Mesendoderm (in vitro differentiated cells): ENCODE data around the gene UBE2R2.
"Not testable (repeated sequence)": the region's sequence is repeated elsewhere in the genome, so short reads cannot be mapped to it uniquely, and the experiment has no call there.

ENCODE experiments used
- DNase-seq: peaks from one replicate; pipeline ENCODE4 v3.0.0; 2013
- H2AK5ac ChIP-seq: 2 replicates; pipeline ENCODE4 v1.6.1; 2013; ENCODE audit warnings: low read length, inconsistent platforms
- H2BK120ac ChIP-seq: 2 replicates; pipeline ENCODE4 v1.6.1; 2013; ENCODE audit warnings: low read depth, mild to moderate bottlenecking, low read length, moderate library complexity, mixed read lengths
- H2BK15ac ChIP-seq: replicated peaks from 2 replicates; pipeline ENCODE4 v1.6.1; 2013; ENCODE audit warnings: low read depth, mild to moderate bottlenecking, moderate library complexity
- H2BK5ac ChIP-seq: 2 replicates; pipeline ENCODE4 v1.6.1; 2013; ENCODE audit warnings: low read length, inconsistent platforms
- H3K18ac ChIP-seq: 2 replicates; pipeline ENCODE4 v1.6.1; 2013; ENCODE audit warnings: mild to moderate bottlenecking, low read length, mixed read lengths
- H3K23ac ChIP-seq: one replicate; pipeline ENCODE4 v1.6.1; 2013; ENCODE audit warnings: low read length
- H3K27ac ChIP-seq: 2 replicates; pipeline ENCODE4 v1.5.1; 2013; ENCODE audit warnings: low read depth, mild to moderate bottlenecking, inconsistent platforms, low read length, moderate library complexity
- H3K27me3 ChIP-seq: 2 replicates; pipeline ENCODE4 v1.6.1; 2013; ENCODE audit warnings: low read length, control low read depth, mild to moderate bottlenecking, inconsistent platforms; ENCODE audit not compliant: insufficient read depth, poor library complexity
- H3K36me3 ChIP-seq: 2 replicates; pipeline ENCODE4 v1.6.1; 2013; ENCODE audit warnings: low read length, inconsistent platforms; ENCODE audit not compliant: control insufficient read depth, insufficient read depth
- H3K4ac ChIP-seq: one replicate; pipeline ENCODE4 v1.6.1; 2013; ENCODE audit warnings: low read depth, mild to moderate bottlenecking, low read length, moderate library complexity
- H3K4me1 ChIP-seq: 2 replicates; pipeline ENCODE4 v1.6.1; 2013; ENCODE audit warnings: low read depth, low read length, inconsistent platforms; ENCODE audit not compliant: control insufficient read depth
- H3K4me2 ChIP-seq: 2 replicates; pipeline ENCODE4 v1.6.1; 2013; ENCODE audit warnings: low read length
- H3K4me3 ChIP-seq: 2 replicates; pipeline ENCODE4 v1.5.1; 2013; ENCODE audit warnings: mild to moderate bottlenecking, low read length
- H3K56ac ChIP-seq: one replicate; pipeline ENCODE4 v1.6.1; 2013; ENCODE audit warnings: low read length
- H3K79me1 ChIP-seq: 2 replicates; pipeline ENCODE4 v1.6.1; 2013; ENCODE audit warnings: low read length, inconsistent platforms
- H3K79me2 ChIP-seq: 2 replicates; pipeline ENCODE4 v1.6.1; 2013; ENCODE audit warnings: mild to moderate bottlenecking, low read length; ENCODE audit not compliant: control insufficient read depth, insufficient read depth
- H3K9ac ChIP-seq: 2 replicates; pipeline ENCODE4 v1.6.1; 2013; ENCODE audit warnings: low read length, inconsistent platforms
- H4K5ac ChIP-seq: one replicate; pipeline ENCODE4 v1.6.1; 2013; ENCODE audit warnings: low read length
- H4K8ac ChIP-seq: one replicate; pipeline ENCODE4 v1.6.1; 2013; ENCODE audit warnings: low read depth, mild to moderate bottlenecking, control low read depth, low read length, moderate library complexity
- WGBS: extraction: QIAGEN DNeasy Blood & Tissue Kit; methylation state at CpG from one replicate; pipeline ENCODE4 v1.1.7; 2013; ENCODE audit warnings: low lambda C conversion rate, missing lambda C conversion rate; ENCODE audit not compliant: insufficient coverage; ENCODE audit errors: extremely low coverage; 5-methylcytosine and 5-hydroxymethylcytosine counted together

Gene UBE2R2

GRCh38 chr9:33869243-33869642, 52.3 kb downstream of the UBE2R2 start:
- not testable (repeated sequence) for H4K5ac ChIP-seq, H3K4ac ChIP-seq, H3K36me3 ChIP-seq, H3K56ac ChIP-seq, DNase-seq, H2BK120ac ChIP-seq, H3K9ac ChIP-seq, H3K4me2 ChIP-seq, H3K4me3 ChIP-seq, H3K27ac ChIP-seq, H3K27me3 ChIP-seq, H3K4me1 ChIP-seq, H2AK5ac ChIP-seq, H2BK5ac ChIP-seq, H3K23ac ChIP-seq, H2BK15ac ChIP-seq, H4K8ac ChIP-seq, H3K18ac ChIP-seq
- WGBS, result no CpG with 5 or more reads among the region's 4 CpGs
- Histone ChIP-seq H3K79me2 (peaks cover 20% of the 10 kb centered on the region), H3K79me1 (peaks cover 12% of the 10 kb centered on the region)

GRCh38 chr9:33877727-33878489, 60.9 kb downstream of the UBE2R2 start:
- no peak overlapping the region for H2BK15ac ChIP-seq
- H3K4me3 ChIP-seq, result no peak overlapping the region
- no peak overlapping the region for H2BK120ac ChIP-seq
- peaks cover 30% of the 10 kb centered on the region for H3K79me2 ChIP-seq
- no peaks in the 10 kb centered on the region for H3K36me3 ChIP-seq
- H2BK5ac ChIP-seq, result no peak overlapping the region
- H3K18ac ChIP-seq, result no peak overlapping the region
- no peak overlapping the region for H3K4me2 ChIP-seq
- no peak overlapping the region for H3K4ac ChIP-seq
- H2AK5ac ChIP-seq, result no peak overlapping the region
- H4K5ac ChIP-seq, result no peak overlapping the region
- H3K56ac ChIP-seq, result no peak overlapping the region
- no peak overlapping the region for H3K27ac ChIP-seq
- no peak overlapping the region for H4K8ac ChIP-seq
- no peaks in the 10 kb centered on the region for H3K27me3 ChIP-seq
- WGBS, result no CpG with 5 or more reads among the region's 10 CpGs
- no peak overlapping the region for H3K9ac ChIP-seq
- peaks cover 16% of the 10 kb centered on the region for H3K79me1 ChIP-seq
- DNase-seq, result no peak
- H3K4me1 ChIP-seq, result peaks cover 4% of the 10 kb centered on the region
- no peak overlapping the region for H3K23ac ChIP-seq

- H2BK120ac ChIP-seq, result no peak overlapping the region
- no CpG with 5 or more reads among the region's 7 CpGs for WGBS
- no peak overlapping the region for H3K56ac ChIP-seq
- H2BK15ac ChIP-seq, result no peak overlapping the region
- peaks cover 14% of the 10 kb centered on the region for H3K79me1 ChIP-seq
- no peak overlapping the region for H3K9ac ChIP-seq
- H3K79me2 ChIP-seq, result peaks cover 28% of the 10 kb centered on the region
- H2AK5ac ChIP-seq, result no peak overlapping the region
- H3K23ac ChIP-seq, result no peak overlapping the region
- no peak overlapping the region for H4K5ac ChIP-seq
- no peak overlapping the region for H3K4me3 ChIP-seq
- H3K4ac ChIP-seq, result no peak overlapping the region
- no peaks in the 10 kb centered on the region for H3K36me3 ChIP-seq
- no peak overlapping the region for H3K18ac ChIP-seq
- no peaks in the 10 kb centered on the region for H3K27me3 ChIP-seq
- no peak overlapping the region for H4K8ac ChIP-seq
- H3K4me2 ChIP-seq, result no peak overlapping the region
- H3K4me1 ChIP-seq, result peaks cover 4% of the 10 kb centered on the region
- DNase-seq, result no peak
- H2BK5ac ChIP-seq, result no peak overlapping the region
- H3K27ac ChIP-seq, result no peak overlapping the region
These were observed 61.9 kb downstream of the UBE2R2 start for GRCh38 chr9:33878691-33879366.

- Histone ChIP-seq H3K56ac (no peak overlapping the region), H3K27ac (no peak overlapping the region), H2BK120ac (no peak overlapping the region)
These were observed 63.5 kb downstream of the UBE2R2 start for GRCh38 chr9:33880211-33881089.

GRCh38 chr9:33881635-33882034, 64.7 kb downstream of the UBE2R2 start:
- Histone ChIP-seq H3K27me3 (no peaks in the 10 kb centered on the region), H2BK120ac (no peak overlapping the region), H3K4me2 (no peak overlapping the region), H3K23ac (no peak overlapping the region), H3K4me1 (peaks cover 4% of the 10 kb centered on the region), H2BK15ac (no peak overlapping the region), H2AK5ac (no peak overlapping the region), H3K36me3 (no peaks in the 10 kb centered on the region), H3K56ac (no peak overlapping the region), H3K4ac (no peak overlapping the region), H3K9ac (no peak overlapping the region), H3K79me1 (peaks cover 20% of the 10 kb centered on the region), H3K79me2 (peaks cover 39% of the 10 kb centered on the region), H3K18ac (no peak overlapping the region), H4K8ac (no peak overlapping the region), H3K4me3 (no peak overlapping the region), H3K27ac (no peak overlapping the region), H2BK5ac (no peak overlapping the region), H4K5ac (no peak overlapping the region)
- no CpG with 5 or more reads among the region's 1 CpG for WGBS
- no peak for DNase-seq

More at GRCh38 chr9:33880211-33881089, 63.5 kb downstream of the UBE2R2 start:
- Histone ChIP-seq H3K4ac (no peak overlapping the region), H3K36me3 (no peaks in the 10 kb centered on the region), H3K9ac (no peak overlapping the region), H2BK5ac (no peak overlapping the region), H3K4me1 (peaks cover 4% of the 10 kb centered on the region), H3K4me3 (no peak overlapping the region), H3K79me1 (peaks cover 20% of the 10 kb centered on the region), H3K4me2 (no peak overlapping the region), H3K23ac (no peak overlapping the region), H2AK5ac (no peak overlapping the region), H3K27me3 (no peaks in the 10 kb centered on the region), H3K18ac (no peak overlapping the region), H4K5ac (no peak overlapping the region), H2BK15ac (no peak overlapping the region), H3K79me2 (peaks cover 37% of the 10 kb centered on the region), H4K8ac (no peak overlapping the region)
- DNase-seq, result peak; percentile 63
- WGBS, result no CpG with 5 or more reads among the region's 8 CpGs
